ENCODE data around the gene PHLDB3. TPM values are rescaled to one million over a fixed set of nuclear protein-coding genes. Genes with fewer than 3 reads are reported as not detected.

The PHLDB3 gene
- total RNA-seq, 1 experiment from 2014 or later, result 9.0 TPM

- Histone ChIP-seq H3K27ac (ENCODE audit: low read depth, low read length, poor library complexity, severe bottlenecking) (peak overlapping the region; percentile 63), H3K4me3 (ENCODE audit: low read depth, low read length, poor library complexity, severe bottlenecking) (peak overlapping the region; percentile 40), H3K27me3 (replicated peaks; ENCODE audit: insufficient read depth, low read depth, low read length, poor library complexity) (no peaks in the 10 kb centered on the region), H3K36me3 (ENCODE audit: insufficient read depth, low read length, poor library complexity, severe bottlenecking) (no peaks in the 10 kb centered on the region), H3K4me1 (ENCODE audit: insufficient read depth, low read length, poor library complexity, severe bottlenecking) (peaks cover 7% of the 10 kb centered on the region), H3K9me3 (ENCODE audit: low read depth, low read length, poor library complexity, severe bottlenecking) (no peaks in the 10 kb centered on the region)
- no TSS peak for BruUV-seq (replicated peaks)
- POLR2A ChIA-PET (ENCODE audit: low non-redundant PET), result interaction anchor here (0.7 kb wide), 1 partner anchor 61 kb away, joined by 3 read pairs; no protein-coding TSS in a partner anchor
- CTCF ChIA-PET, result no interaction called here
- intact Hi-C loops (cut with micrococcal nuclease; ENCODE audit: unreplicated experiment), result no loop called here
- DNase-seq (ENCODE audit: low spot score), result peak; percentile 94
- TF ChIP-seq, protein P1, sequence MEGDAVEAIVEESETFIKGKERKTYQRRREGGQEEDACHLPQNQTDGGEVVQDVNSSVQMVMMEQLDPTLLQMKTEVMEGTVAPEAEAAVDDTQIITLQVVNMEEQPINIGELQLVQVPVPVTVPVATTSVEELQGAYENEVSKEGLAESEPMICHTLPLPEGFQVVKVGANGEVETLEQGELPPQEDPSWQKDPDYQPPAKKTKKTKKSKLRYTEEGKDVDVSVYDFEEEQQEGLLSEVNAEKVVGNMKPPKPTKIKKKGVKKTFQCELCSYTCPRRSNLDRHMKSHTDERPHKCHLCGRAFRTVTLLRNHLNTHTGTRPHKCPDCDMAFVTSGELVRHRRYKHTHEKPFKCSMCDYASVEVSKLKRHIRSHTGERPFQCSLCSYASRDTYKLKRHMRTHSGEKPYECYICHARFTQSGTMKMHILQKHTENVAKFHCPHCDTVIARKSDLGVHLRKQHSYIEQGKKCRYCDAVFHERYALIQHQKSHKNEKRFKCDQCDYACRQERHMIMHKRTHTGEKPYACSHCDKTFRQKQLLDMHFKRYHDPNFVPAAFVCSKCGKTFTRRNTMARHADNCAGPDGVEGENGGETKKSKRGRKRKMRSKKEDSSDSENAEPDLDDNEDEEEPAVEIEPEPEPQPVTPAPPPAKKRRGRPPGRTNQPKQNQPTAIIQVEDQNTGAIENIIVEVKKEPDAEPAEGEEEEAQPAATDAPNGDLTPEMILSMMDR (conservative IDR thresholded peaks at IDR 0.05; ENCODE audit: low read depth, low read length), result no peak
- TF ChIP-seq EZH2 (IDR thresholded peaks at IDR 0.05; ENCODE audit: borderline replicate concordance, low read depth, low read length, poor library complexity, severe bottlenecking), result no peak
Observed at GRCh38 chr19:43474986-43475705, 29.4 kb downstream of the PHLDB3 start.

- CTCF ChIA-PET, result no interaction called here
- DNase-seq (ENCODE audit: low spot score), result no peak
- H3K27ac ChIP-seq (ENCODE audit: low read depth, low read length, poor library complexity, severe bottlenecking), result no peak overlapping the region
- H3K36me3 ChIP-seq (ENCODE audit: insufficient read depth, low read length, poor library complexity, severe bottlenecking), result no peaks in the 10 kb centered on the region
- H3K27me3 ChIP-seq (replicated peaks; ENCODE audit: insufficient read depth, low read depth, low read length, poor library complexity), result no peaks in the 10 kb centered on the region
- no peaks in the 10 kb centered on the region for H3K9me3 ChIP-seq (ENCODE audit: low read depth, low read length, poor library complexity, severe bottlenecking)
- TF ChIP-seq, protein P1 (conservative IDR thresholded peaks at IDR 0.05; ENCODE audit: low read depth, low read length), result no peak
- no peak for TF ChIP-seq EZH2 (IDR thresholded peaks at IDR 0.05; ENCODE audit: borderline replicate concordance, low read depth, low read length, poor library complexity, severe bottlenecking)
- no peak overlapping the region for H3K4me3 ChIP-seq (ENCODE audit: low read depth, low read length, poor library complexity, severe bottlenecking)
- BruUV-seq (replicated peaks), result no TSS peak
- peaks cover 7% of the 10 kb centered on the region for H3K4me1 ChIP-seq (ENCODE audit: insufficient read depth, low read length, poor library complexity, severe bottlenecking)
- intact Hi-C loops (cut with micrococcal nuclease; ENCODE audit: unreplicated experiment), result no loop called here
- POLR2A ChIA-PET (ENCODE audit: low non-redundant PET), result interaction anchor here (0.7 kb wide), 1 partner anchor 62 kb away, joined by 3 read pairs; no protein-coding TSS in a partner anchor
Observed at GRCh38 chr19:43474487-43474886, 30.1 kb downstream of the PHLDB3 start.

DNA sequence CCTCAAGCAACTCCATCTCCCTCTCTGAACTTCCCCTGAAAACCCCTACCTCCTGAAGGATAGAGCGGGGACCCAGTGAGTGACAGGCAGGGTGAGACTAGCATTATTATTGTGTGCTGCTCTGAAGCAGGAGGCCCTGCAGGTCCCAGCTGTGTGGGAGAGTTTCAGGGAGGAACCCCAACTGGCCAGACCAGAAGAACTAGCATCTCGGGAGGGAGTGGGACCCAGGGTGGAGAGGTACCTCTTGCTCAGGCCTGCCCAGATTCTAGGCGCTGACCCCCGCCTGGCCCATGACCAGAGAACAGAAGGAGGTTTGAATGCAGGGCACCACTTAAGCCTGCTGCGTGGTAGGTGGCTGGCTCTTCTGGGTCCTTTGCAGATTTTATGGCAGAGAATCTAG, 33.5 kb downstream of the PHLDB3 start:
- H3K4me3 ChIP-seq (ENCODE audit: low read depth, low read length, poor library complexity, severe bottlenecking), result no peak overlapping the region
- H3K27me3 ChIP-seq (replicated peaks; ENCODE audit: insufficient read depth, low read depth, low read length, poor library complexity), result no peaks in the 10 kb centered on the region
- intact Hi-C loops (cut with micrococcal nuclease; ENCODE audit: unreplicated experiment), result no loop called here
- no peak for DNase-seq (ENCODE audit: low spot score)
- POLR2A ChIA-PET (ENCODE audit: low non-redundant PET), result no interaction called here
- CTCF ChIA-PET, result no interaction called here
- no peak overlapping the region for H3K27ac ChIP-seq (ENCODE audit: low read depth, low read length, poor library complexity, severe bottlenecking)
- no peak for TF ChIP-seq EZH2 (IDR thresholded peaks at IDR 0.05; ENCODE audit: borderline replicate concordance, low read depth, low read length, poor library complexity, severe bottlenecking)
- TF ChIP-seq, protein P1 (conservative IDR thresholded peaks at IDR 0.05; ENCODE audit: low read depth, low read length), result no peak
- no TSS peak for BruUV-seq (replicated peaks)
- H3K36me3 ChIP-seq (ENCODE audit: insufficient read depth, low read length, poor library complexity, severe bottlenecking), result no peaks in the 10 kb centered on the region
- no peaks in the 10 kb centered on the region for H3K9me3 ChIP-seq (ENCODE audit: low read depth, low read length, poor library complexity, severe bottlenecking)
- peaks cover 7% of the 10 kb centered on the region for H3K4me1 ChIP-seq (ENCODE audit: insufficient read depth, low read length, poor library complexity, severe bottlenecking)

All from A673 (cell line).